K562 (cell line): Measurements from ENCODE around the gene SEC63. TPM values are rescaled to one million over a fixed set of nuclear protein-coding genes. Genes with fewer than 3 reads are reported as not detected.
A peak's percentile ranks its signal among the peaks of the same experiment; 100 is the strongest.
"Not testable (repeated sequence)": the region's sequence is repeated elsewhere in the genome, so short reads cannot be mapped to it uniquely, and the experiment has no call there.

Source experiments
- ATAC-seq: fragments of 200-7000 bp; cut with Tn5 transposase; 3 replicates; pipeline ENCODE4 v1.9.1; 2020; ENCODE audit warnings: moderate library complexity
- BruUV-seq: library from RNA; stranded (reverse); fragments of 400-500 nt; replicated peaks from 2 replicates; lab custom pipeline; 2021; lab: Mats Ljungman, UMichigan
- CTCF ChIA-PET: fragments of 300-600 bp; formaldehyde crosslinking; extraction: SDS; loops from one replicate; lab custom pipeline; 2021; ENCODE audit warnings: low intra/inter-chr PET ratio; lab: Yijun Ruan, JAX
- POLR2A ChIA-PET: fragments of 300-600, 350-650 bp; sonication (Branson Sonifier 250); formaldehyde crosslinking; extraction: SDS; loops from one replicate; lab custom pipeline; 2021; ENCODE audit warnings: antibody characterized with exemption, inconsistent platforms; lab: Yijun Ruan, JAX
- DNase-seq, 4 experiments: peaks; one replicate each; pipeline versions ENCODE4 v3.0.0 to v3.0.0-alpha.2; 2011 to 2018; ENCODE audit warnings: low spot score in 3 of 4, mixed read lengths in 3 of 4; ENCODE audit errors: extremely low read depth in 1 of 4
- FAIRE-seq: peaks from 2 replicates; lab custom pipeline; 2011; peaks lifted over from hg19 to GRCh38; lab: Jason Lieb, UNC
- H2AFZ ChIP-seq: 2 replicates; pipeline ENCODE4 v1.6.0; 2011; ENCODE audit warnings: low read depth, low read length, control low read depth, inconsistent platforms
- H3K27ac ChIP-seq: fragments of 200-600 bp; 3 replicates; pipeline ENCODE4 v1.8.0; 2011; ENCODE audit warnings: low read depth, mild to moderate bottlenecking, control low read depth, inconsistent platforms, low read length, moderate library complexity, mixed read lengths; ENCODE audit errors: extremely low read depth
- H3K27me3 ChIP-seq, 2 experiments: fragments of 300-600 bp in 1 of 2; 2 replicates in 1 of 2; 3 replicates in 1 of 2; pipeline versions ENCODE4 v1.6.0 to v1.8.0; 2011; ENCODE audit warnings: inconsistent platforms in 2 of 2, low read length in 2 of 2, mild to moderate bottlenecking in 1 of 2, mixed read lengths in 1 of 2, moderate library complexity in 1 of 2; ENCODE audit not compliant: control insufficient read depth in 2 of 2, insufficient read depth in 2 of 2
- H3K36me3 ChIP-seq: fragments of 300-600 bp; 3 replicates; pipeline ENCODE4 v1.8.0; 2011; ENCODE audit warnings: mild to moderate bottlenecking, low read length, inconsistent platforms; ENCODE audit not compliant: control insufficient read depth, insufficient read depth
- H3K4me1 ChIP-seq, 2 experiments: fragments of 200-600 bp in 1 of 2; replicated peaks in 1 of 2; 2 replicates in 1 of 2; 3 replicates in 1 of 2; pipeline versions ENCODE4 v1.5.1 to v1.8.0; 2011; ENCODE audit warnings: inconsistent platforms in 2 of 2, low read length in 2 of 2, mild to moderate bottlenecking in 1 of 2, mixed read lengths in 1 of 2, moderate library complexity in 1 of 2; ENCODE audit not compliant: control insufficient read depth in 2 of 2, insufficient read depth in 2 of 2
- H3K4me2 ChIP-seq: 2 replicates; pipeline ENCODE4 v1.6.1; 2011; ENCODE audit warnings: low read length, control low read depth, inconsistent platforms, mixed read lengths; ENCODE audit not compliant: insufficient read depth
- H3K4me3 ChIP-seq: fragments of 200-600 bp; sonication (generic), shearing (Covaris generic); 2 replicates; pipeline ENCODE4 v1.5.1; 2016; ENCODE audit warnings: control low read depth, inconsistent platforms
- H3K79me2 ChIP-seq: fragments of 200-600 bp; 3 replicates; pipeline ENCODE4 v1.8.0; 2011; ENCODE audit warnings: low read length, inconsistent platforms; ENCODE audit not compliant: control insufficient read depth, insufficient read depth
- H3K9ac ChIP-seq, 2 experiments: 2 replicates each; pipeline versions ENCODE4 v1.6.0 to v1.6.1; 2011; ENCODE audit warnings: low read depth in 2 of 2, low read length in 2 of 2, control low read depth in 1 of 2, inconsistent platforms in 1 of 2, mild to moderate bottlenecking in 1 of 2, mixed read lengths in 1 of 2; ENCODE audit not compliant: insufficient read depth in 1 of 2
- H3K9me1 ChIP-seq: one replicate; pipeline ENCODE4 v1.6.0; 2011; ENCODE audit warnings: inconsistent platforms, mild to moderate bottlenecking, low read length, moderate library complexity; ENCODE audit not compliant: control insufficient read depth, insufficient read depth
- H3K9me3 ChIP-seq: replicated peaks from 2 replicates; pipeline ENCODE4 v1.5.1; 2011; ENCODE audit warnings: low read depth, low read length, inconsistent platforms; ENCODE audit not compliant: control insufficient read depth, insufficient read depth
- H4K20me1 ChIP-seq: replicated peaks from 2 replicates; pipeline ENCODE4 v1.6.1; 2011; ENCODE audit warnings: low read length, inconsistent platforms, mixed read lengths; ENCODE audit not compliant: control insufficient read depth, insufficient read depth
- CREM ChIP-seq: IDR thresholded peaks from 2 replicates; pipeline ENCODE4 v1.6.1; 2014; ENCODE audit warnings: antibody characterized with exemption, low read depth
- EP300 ChIP-seq: IDR thresholded peaks from 2 replicates; pipeline ENCODE4 v1.6.1; 2012; ENCODE audit warnings: low read length, improper control_type of control experiment
- ETS2 ChIP-seq: IDR thresholded peaks from 2 replicates; pipeline ENCODE4 v1.6.1; 2016; ENCODE audit warnings: borderline replicate concordance, missing genetic modification characterization, mild to moderate bottlenecking, moderate library complexity, missing compliant biosample characterization; ENCODE audit not compliant: poor library complexity, severe bottlenecking
- MEF2A ChIP-seq: IDR thresholded peaks from 2 replicates; pipeline ENCODE4 v1.6.1; 2011; ENCODE audit warnings: low read depth, mild to moderate bottlenecking, low read length, moderate library complexity; ENCODE audit not compliant: control insufficient read depth
- MEIS2 ChIP-seq: fragments of 450-650 bp; IDR thresholded peaks from 2 replicates; pipeline ENCODE4 v1.6.1; 2014; ENCODE audit warnings: mild to moderate bottlenecking; ENCODE audit not compliant: partially characterized antibody
- NCOR1 ChIP-seq: fragments of 450-650 bp; IDR thresholded peaks from 2 replicates; pipeline ENCODE4 v1.6.1; 2016; ENCODE audit warnings: mild to moderate bottlenecking, moderate library complexity
- SAFB2 ChIP-seq: fragments of 200-400 bp; formaldehyde crosslinking; IDR thresholded peaks from 2 replicates; pipeline ENCODE4 v1.6.1; 2018; ENCODE audit warnings: borderline replicate concordance, low read length, low read depth, moderate library complexity; ENCODE audit not compliant: severe bottlenecking
- SMAD1 ChIP-seq: fragments of 150-350 bp; IDR thresholded peaks from 2 replicates; pipeline ENCODE4 v1.6.1; 2014; ENCODE audit warnings: low read length, low read depth; ENCODE audit not compliant: partially characterized antibody
- STAG1 ChIP-seq: sonication (generic); formaldehyde crosslinking; IDR thresholded peaks from 2 replicates; pipeline ENCODE4 v1.5.0; 2020; ENCODE audit warnings: missing genetic modification reagents, borderline replicate concordance
- TAF15 ChIP-seq: fragments of 200-400 bp; formaldehyde crosslinking; IDR thresholded peaks from 2 replicates; pipeline ENCODE4 v1.6.1; 2017; ENCODE audit warnings: mild to moderate bottlenecking, low read depth, low read length, moderate library complexity
- ZNF263 ChIP-seq: sonication (generic); formaldehyde crosslinking; IDR thresholded peaks from 2 replicates; pipeline ENCODE4 v1.8.0; 2022; ENCODE audit warnings: mild to moderate bottlenecking, missing genetic modification reagents, borderline replicate concordance
- ZNF507 ChIP-seq: conservative IDR thresholded peaks from 2 replicates; pipeline ENCODE4 v1.6.1; 2017; ENCODE audit warnings: missing genetic modification characterization, missing compliant biosample characterization
- WGBS: fragments of 100-300 bp; shearing (Covaris generic); methylation state at CpG from one replicate; pipeline ENCODE4 v1.1.6; 2016; ENCODE audit warnings: low coverage, mixed read lengths; ENCODE audit not compliant: insufficient coverage; ENCODE audit errors: missing lambda C conversion rate; 5-methylcytosine and 5-hydroxymethylcytosine counted together
- in situ Hi-C: fragments of 300-500 bp; cut with MboI; formaldehyde crosslinking; loops from 4 replicates; pipeline ENCODE4 v1.15.0; 2018; ENCODE audit warnings: inconsistent platforms, mixed read lengths
- intact Hi-C: fragments of 100-400 bp; cut with micrococcal nuclease; formaldehyde crosslinking; loops from 2 replicates; pipeline ENCODE4 v1.14.2; 2022
- polyA plus RNA-seq, 8 experiments: library from polyadenylated mRNA; depleted of rRNA in 4 of 8; stranded (reverse) in 5 of 8; unstranded in 3 of 8; fragments of >200 nt; fragmentation: Nextera tagmentation in 2 of 8; fragmentation: Illumina TruSeq in 1 of 8; extraction: Ambion mirVana in 2 of 8; extraction: Trizol in 1 of 8; gene quantifications; 2 replicates each; pipeline versions ENCODE4 v1.2.1 to v1.2.3, GENCODE V29; 2011 to 2014; ENCODE audit warnings: inconsistent platforms in 1 of 8, missing spikeins in 1 of 8
- total RNA-seq, 7 experiments: library from RNA; depleted of rRNA in 6 of 7; stranded (reverse); fragments of >200 nt in 6 of 7; fragmentation: Illumina TruSeq in 2 of 7; extraction: Trizol in 2 of 7; gene quantifications; 2 replicates each; pipeline versions ENCODE4 v1.2.1 to v1.2.3, GENCODE V29; 2011 to 2021; ENCODE audit warnings: low replicate concordance in 1 of 7

SEC63 gene
- total and polyA plus RNA-seq, 9 of the 15 experiments (the other 6 are each of a cell fraction or from before 2014, with no cell fraction given) = 13.8 to 74.6 (median 28.4) TPM

DNA sequence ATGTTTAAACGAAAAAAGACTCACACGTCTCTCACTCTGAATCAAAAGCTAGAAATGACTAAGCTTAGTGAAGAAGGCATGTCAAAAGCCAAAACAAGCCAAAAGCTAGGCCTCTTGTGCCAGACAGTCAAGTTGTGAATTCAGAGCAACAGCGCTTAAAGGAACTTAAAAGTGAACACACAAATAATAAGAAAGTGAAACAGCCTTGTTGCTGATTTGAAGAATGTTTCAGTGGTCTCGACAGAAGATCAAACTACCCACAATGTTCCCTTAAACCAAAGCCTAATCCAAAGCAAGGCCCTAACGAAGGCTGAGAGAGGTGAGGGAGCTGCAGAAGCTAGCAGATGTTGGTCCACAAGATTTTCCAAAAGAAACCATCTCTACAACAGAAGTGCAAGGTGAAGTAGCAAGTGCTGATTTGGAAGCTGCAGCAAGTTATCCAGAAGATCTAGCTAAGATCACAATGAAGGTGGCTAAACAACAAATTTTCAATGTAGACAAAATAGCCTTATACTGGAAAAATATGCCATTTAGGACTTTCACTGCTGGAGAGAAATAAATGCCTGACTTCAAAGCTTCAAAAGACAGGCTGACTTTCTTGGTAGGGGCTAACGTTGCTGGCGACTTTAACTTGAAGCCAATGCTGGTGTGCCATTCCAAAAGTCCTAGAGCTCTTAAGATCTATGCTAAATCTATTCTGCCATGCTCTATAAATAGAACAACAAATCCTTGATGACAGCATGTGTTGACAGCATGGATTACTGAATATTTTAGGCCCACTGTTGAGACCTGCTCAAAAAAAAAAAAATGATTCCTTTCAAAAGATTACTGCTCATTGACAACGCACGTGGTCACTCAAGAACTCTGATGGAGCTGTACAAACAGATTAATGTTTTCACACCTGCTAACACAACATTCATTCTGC is 40.3 kb downstream of the SEC63 start:
- ChIA-PET POLR2A (no interaction called here), CTCF (no interaction called here)
- no TSS peak for BruUV-seq
- H2AFZ ChIP-seq = no peak overlapping the region
- H3K4me2 ChIP-seq = no peak overlapping the region
- no peak overlapping the region for H3K27ac ChIP-seq
- H3K4me3 ChIP-seq = no peak overlapping the region
- no peaks in the 10 kb centered on the region for H3K27me3 ChIP-seq
- intact Hi-C loops (no loop called here), in situ Hi-C loops (no loop called here)
- no peaks in the 10 kb centered on the region for H3K9me1 ChIP-seq
- no peak for ATAC-seq
- peaks cover 73% of the 10 kb centered on the region for H3K36me3 ChIP-seq
- no peaks in the 10 kb centered on the region; a peak in 1 of 5 replicates for H3K4me1 ChIP-seq
- no peak overlapping the region for H3K9ac ChIP-seq
- no peak for DNase-seq
- H3K9me3 ChIP-seq = no peaks in the 10 kb centered on the region; the same call in 1 of the 2 replicates
- peaks cover 3% of the 10 kb centered on the region; the same call in 1 of the 3 replicates for H3K79me2 ChIP-seq
- TF ChIP-seq MEIS2 = peak; percentile 13
- no peak for TF ChIP-seq NCOR1
- peak; percentile 63; the same call in 1 of the 2 replicates for TF ChIP-seq MEF2A
- TF ChIP-seq TAF15 = no peak
- TF ChIP-seq EP300 = no peak
- no peak for TF ChIP-seq ZNF263 (CRISPR knock-in tag)
- no peak for TF ChIP-seq SMAD1
- no peak for TF ChIP-seq STAG1 (CRISPR knock-in tag)
- no peak for TF ChIP-seq ETS2 (tag)
- no peak for TF ChIP-seq SAFB2
- no peak for TF ChIP-seq CREM
- no peak for TF ChIP-seq ZNF507 (tag)
- H4K20me1 ChIP-seq = no peaks in the 10 kb centered on the region
- FAIRE-seq = no peak
- 95% methylated on average over 9 of the region's 9 CpGs for WGBS

DNA sequence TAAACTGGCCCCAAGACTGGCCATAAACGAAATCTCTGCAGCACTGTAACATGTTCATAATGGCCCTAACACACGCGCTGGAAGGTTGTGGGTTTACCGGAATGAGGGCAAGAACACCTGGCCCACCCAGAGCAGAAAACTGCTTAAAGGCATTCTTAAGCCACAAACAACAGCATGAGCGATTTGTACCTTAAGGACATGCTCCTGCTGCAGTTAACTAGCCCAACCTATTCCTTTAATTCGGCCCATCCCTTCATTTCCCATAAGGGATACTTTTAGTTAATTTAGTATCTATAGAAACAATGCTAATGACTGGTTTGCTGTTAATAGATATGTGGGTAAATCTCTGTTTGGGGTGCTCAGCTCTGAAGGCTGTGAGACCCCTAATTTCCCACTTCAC is 41.0 kb downstream of the SEC63 start:
- 82% methylated on average over 5 of the region's 6 CpGs for WGBS
- H3K4me3 ChIP-seq, intact Hi-C loops, H3K9me1 ChIP-seq, FAIRE-seq, H3K27ac ChIP-seq, H3K4me1 ChIP-seq, H3K4me2 ChIP-seq, H3K27me3 ChIP-seq, BruUV-seq, ATAC-seq, H3K79me2 ChIP-seq, CTCF ChIA-PET, H3K9ac ChIP-seq, DNase-seq, H3K9me3 ChIP-seq, POLR2A ChIA-PET, H4K20me1 ChIP-seq, in situ Hi-C loops, H2AFZ ChIP-seq: not testable (repeated sequence)
- peaks cover 76% of the 10 kb centered on the region for H3K36me3 ChIP-seq
